Type B pancreatic cell (in vitro differentiated cells): ENCODE measurements around the gene GLRX3. TPM values are rescaled to one million over a fixed set of nuclear protein-coding genes. Genes with fewer than 3 reads are reported as not detected.

Source experiments
- DNase-seq: peaks from one replicate; pipeline ENCODE4 v3.0.0; 2021; ENCODE audit warnings: mixed read lengths; ENCODE audit not compliant: unreplicated experiment; ENCODE audit errors: extremely low spot score
- H3K27ac Mint-ChIP-seq: 2 replicates; pipeline ENCODE4 v1.8.0; 2021; ENCODE audit warnings: mild to moderate bottlenecking, mixed read lengths
- H3K27me3 Mint-ChIP-seq: 2 replicates; pipeline ENCODE4 v1.8.0; 2021; ENCODE audit warnings: mixed read lengths
- H3K36me3 Mint-ChIP-seq: 2 replicates; pipeline ENCODE4 v1.8.0; 2021; ENCODE audit warnings: mixed read lengths
- H3K4me1 Mint-ChIP-seq: one replicate; pipeline ENCODE4 v1.8.0; 2021; ENCODE audit warnings: mixed read lengths; ENCODE audit not compliant: unreplicated experiment
- H3K4me3 Mint-ChIP-seq: 2 replicates; pipeline ENCODE4 v1.8.0; 2021; ENCODE audit warnings: mild to moderate bottlenecking, mixed read lengths
- H3K9me3 Mint-ChIP-seq: 2 replicates; pipeline ENCODE4 v1.8.0; 2021; ENCODE audit warnings: mixed read lengths
- total RNA-seq: library from RNA; stranded (reverse); gene quantifications from 2 replicates; pipeline ENCODE4 v1.2.1, GENCODE V29; 2021; ENCODE audit warnings: low replicate concordance
- TF ChIP-seq, protein P1 (sequence below): fragments of 200-600 bp; sonication (generic); conservative IDR thresholded peaks from 2 replicates; pipeline ENCODE4 v1.5.0; 2021; ENCODE audit warnings: antibody characterized with exemption, mild to moderate bottlenecking

GLRX3 gene
- total RNA-seq, 1 donor from 2014 or later: 77.4 TPM

DNA sequence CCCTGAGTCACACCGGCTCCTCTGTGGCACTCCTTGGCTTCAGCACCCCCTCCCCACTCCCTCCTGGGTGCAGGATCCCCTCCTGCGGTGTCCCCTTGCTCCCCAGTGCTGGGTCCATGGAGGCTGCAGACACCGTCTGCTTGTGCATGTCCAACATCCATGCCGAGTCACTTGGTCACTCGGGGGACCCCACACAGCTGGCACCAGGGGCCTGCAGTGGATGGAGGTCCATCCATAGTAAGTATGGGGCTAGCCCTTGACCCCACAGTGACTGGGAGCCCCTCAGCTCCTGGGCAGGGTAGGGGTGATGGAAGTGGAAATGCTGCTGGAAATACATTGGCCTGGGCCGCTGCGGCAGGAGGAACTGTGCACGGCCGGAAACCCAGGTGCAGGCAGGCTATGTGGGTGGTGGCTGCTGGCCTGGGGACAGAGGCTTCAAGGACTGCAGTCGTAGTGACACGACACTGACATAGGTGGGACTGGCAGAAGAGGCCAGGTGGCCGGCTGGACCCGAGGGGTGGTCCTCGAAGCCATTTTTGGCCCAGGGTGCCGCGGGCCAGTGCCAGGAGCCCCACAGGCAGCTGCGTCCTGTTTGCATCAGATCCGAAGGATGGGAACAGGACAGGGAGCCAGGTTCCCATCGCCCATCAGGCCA lies 58.9 kb downstream of the GLRX3 start:
- H3K27ac Mint-ChIP-seq: no peak overlapping the region
- H3K36me3 Mint-ChIP-seq: no peaks in the 10 kb centered on the region
- TF ChIP-seq, protein P1, sequence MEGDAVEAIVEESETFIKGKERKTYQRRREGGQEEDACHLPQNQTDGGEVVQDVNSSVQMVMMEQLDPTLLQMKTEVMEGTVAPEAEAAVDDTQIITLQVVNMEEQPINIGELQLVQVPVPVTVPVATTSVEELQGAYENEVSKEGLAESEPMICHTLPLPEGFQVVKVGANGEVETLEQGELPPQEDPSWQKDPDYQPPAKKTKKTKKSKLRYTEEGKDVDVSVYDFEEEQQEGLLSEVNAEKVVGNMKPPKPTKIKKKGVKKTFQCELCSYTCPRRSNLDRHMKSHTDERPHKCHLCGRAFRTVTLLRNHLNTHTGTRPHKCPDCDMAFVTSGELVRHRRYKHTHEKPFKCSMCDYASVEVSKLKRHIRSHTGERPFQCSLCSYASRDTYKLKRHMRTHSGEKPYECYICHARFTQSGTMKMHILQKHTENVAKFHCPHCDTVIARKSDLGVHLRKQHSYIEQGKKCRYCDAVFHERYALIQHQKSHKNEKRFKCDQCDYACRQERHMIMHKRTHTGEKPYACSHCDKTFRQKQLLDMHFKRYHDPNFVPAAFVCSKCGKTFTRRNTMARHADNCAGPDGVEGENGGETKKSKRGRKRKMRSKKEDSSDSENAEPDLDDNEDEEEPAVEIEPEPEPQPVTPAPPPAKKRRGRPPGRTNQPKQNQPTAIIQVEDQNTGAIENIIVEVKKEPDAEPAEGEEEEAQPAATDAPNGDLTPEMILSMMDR: no peak
- H3K4me1 Mint-ChIP-seq: no peaks in the 10 kb centered on the region
- H3K27me3 Mint-ChIP-seq: no peaks in the 10 kb centered on the region
- no peak overlapping the region for H3K4me3 Mint-ChIP-seq
- DNase-seq: no peak
- H3K9me3 Mint-ChIP-seq: no peaks in the 10 kb centered on the region

DNA sequence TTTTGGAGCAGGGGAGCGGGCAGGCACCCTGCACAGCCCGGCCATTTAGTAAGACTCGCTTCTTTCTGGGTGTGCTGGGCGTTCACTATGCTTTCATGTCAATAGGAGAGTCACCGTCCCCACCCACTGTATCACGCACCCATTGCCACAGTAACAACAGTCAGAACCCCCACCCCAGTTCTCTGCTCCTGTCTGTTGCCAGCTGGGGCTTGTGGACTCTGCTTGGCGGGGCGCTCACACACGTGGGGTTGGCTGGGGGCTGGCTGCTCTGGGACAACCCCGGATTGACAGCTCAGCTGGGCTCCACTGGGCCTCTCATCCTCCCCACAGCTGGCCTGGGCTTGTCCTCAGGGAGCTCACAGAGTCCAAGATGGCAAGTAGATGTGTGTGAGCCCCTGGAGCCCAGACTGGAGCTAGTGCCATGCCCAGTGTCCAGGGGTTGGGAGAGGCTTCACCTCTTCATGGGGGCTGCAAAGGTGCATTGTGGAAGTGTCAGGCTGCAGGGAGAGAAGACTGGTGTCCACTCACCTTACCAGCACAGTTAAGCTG lies 59.6 kb downstream of the GLRX3 start:
- Mint-ChIP-seq H3K36me3 (no peaks in the 10 kb centered on the region), H3K9me3 (no peaks in the 10 kb centered on the region), H3K4me1 (no peaks in the 10 kb centered on the region), H3K27ac (no peak overlapping the region), H3K27me3 (no peaks in the 10 kb centered on the region), H3K4me3 (no peak overlapping the region)
- DNase-seq: no peak
- TF ChIP-seq, protein P1: no peak

DNA sequence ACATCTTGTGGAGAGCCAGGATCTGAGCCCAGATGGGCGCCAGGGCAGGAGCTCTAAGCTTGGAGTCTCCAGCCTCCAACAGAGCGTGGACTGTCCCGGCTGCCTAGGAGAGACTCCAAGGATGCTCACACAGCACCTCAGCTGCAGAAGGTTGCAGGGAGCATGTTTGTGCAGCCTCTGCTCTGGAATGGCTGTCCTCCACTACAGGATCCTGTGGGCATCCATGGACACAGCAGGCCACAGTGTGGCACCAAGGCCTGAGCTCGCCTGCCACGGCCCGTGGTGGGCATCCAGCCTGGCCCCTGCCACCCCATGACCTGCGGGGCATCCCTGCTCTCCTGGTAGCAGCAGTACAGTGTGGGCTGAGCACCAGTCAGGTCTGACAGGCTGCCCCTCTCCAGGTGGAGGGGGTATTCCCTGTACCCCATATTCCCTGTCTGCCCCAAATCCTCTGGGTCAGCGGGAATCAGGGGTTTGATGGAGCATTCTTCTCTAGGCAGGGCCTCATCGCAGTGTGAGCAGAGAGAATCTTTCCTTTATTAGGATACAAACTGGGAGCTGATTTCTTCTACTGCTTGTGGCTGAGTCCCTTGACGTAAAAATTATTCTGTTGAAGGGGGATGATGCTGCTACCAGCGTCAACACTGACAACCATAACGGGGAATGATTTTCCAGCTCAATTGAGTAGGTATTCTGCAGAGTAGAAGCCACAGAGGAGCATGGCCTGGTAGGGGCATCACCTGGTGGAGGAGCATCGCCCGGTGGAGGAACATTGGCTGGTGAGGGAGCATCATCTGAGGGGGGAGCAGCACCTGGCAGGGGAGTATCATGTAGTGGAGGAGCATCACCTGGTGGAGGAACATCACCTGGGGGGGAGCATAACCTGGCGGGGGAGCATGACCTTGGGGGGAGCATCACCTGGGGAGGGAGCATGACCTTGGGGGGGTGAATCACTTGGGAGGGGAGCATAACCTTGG lies 60.6 kb downstream of the GLRX3 start:
- H3K27me3 Mint-ChIP-seq: no peaks in the 10 kb centered on the region
- H3K36me3 Mint-ChIP-seq: no peaks in the 10 kb centered on the region
- TF ChIP-seq, protein P1: no peak
- H3K9me3 Mint-ChIP-seq: no peaks in the 10 kb centered on the region
- no peaks in the 10 kb centered on the region for H3K4me1 Mint-ChIP-seq
- DNase-seq: no peak
- no peak overlapping the region for H3K27ac Mint-ChIP-seq
- H3K4me3 Mint-ChIP-seq: no peak overlapping the region

DNA sequence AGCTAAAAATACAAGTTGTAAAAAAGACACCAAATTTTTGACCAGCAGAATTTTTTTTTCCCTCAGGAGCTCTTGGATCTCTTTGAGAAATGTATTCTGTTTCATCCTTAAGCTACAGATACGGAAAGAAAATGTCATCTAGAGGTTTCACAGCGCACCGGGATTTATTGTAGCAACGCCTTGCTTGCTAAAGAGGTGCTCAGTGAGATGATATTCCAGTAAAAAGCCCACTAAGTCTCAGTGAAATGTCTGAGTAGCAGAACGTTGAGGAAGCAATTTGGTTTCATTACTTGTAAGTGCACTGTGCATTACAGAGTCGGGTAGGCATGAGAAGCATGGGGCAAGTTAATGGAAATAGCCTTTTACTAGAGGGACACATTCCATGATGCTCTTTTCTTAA lies 62.5 kb downstream of the GLRX3 start:
- Mint-ChIP-seq H3K4me1 (no peaks in the 10 kb centered on the region), H3K27ac (no peak overlapping the region), H3K36me3 (no peaks in the 10 kb centered on the region), H3K27me3 (no peaks in the 10 kb centered on the region), H3K4me3 (no peak overlapping the region), H3K9me3 (no peaks in the 10 kb centered on the region)
- TF ChIP-seq, protein P1: no peak
- DNase-seq: no peak

DNA sequence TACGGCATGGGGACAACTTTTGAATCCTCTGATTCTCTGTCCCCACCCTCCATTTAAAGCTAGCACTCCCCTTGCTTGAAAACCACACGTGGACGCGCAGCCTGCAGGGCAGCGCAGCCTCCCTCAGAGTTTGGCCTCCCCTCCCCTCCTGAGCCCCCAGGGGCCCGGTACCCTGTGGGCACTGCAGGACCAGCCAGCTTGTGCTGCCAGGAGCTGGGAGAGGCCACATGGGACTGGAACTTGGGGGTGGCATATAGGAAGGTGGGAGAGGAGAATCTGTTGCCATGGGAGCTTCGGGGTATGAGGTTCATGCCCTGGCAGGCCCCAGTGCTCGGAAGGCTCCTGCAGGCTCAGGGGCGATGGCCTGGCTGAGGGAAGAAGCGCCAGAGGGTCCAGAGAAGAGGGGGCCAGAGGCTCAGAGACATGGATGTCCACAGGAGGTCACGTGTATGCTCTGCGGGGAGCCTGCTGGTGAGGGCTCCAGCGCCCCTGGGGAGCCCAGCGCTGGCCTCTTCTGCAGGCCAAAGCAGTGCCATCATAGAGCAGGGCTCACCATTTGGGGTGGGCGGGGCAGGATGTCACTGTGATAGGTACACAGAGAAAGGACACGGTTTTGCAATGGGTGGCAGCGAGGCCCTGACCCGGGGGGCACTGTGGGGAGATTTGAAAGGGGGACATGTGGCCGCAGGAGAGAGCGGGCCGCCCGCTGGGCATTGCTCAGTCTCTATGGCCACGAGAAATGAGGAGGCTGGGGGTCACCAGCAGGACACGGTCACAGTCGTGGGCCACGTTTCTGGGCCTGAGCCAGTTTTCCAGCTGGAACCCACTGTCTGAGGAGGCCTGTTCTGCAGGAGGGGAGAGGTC lies 64.2 kb downstream of the GLRX3 start:
- H3K9me3 Mint-ChIP-seq: no peaks in the 10 kb centered on the region
- H3K36me3 Mint-ChIP-seq: no peaks in the 10 kb centered on the region
- H3K27ac Mint-ChIP-seq: no peak overlapping the region
- no peaks in the 10 kb centered on the region for H3K27me3 Mint-ChIP-seq
- no peak for DNase-seq
- TF ChIP-seq, protein P1: no peak
- H3K4me3 Mint-ChIP-seq: no peak overlapping the region
- H3K4me1 Mint-ChIP-seq: no peaks in the 10 kb centered on the region
